Measurements from ENCODE around the gene AHCYL2.
A peak's percentile ranks its signal among the peaks of the same experiment; 100 is the strongest.
"Not testable (repeated sequence)": the region's sequence is repeated elsewhere in the genome, so short reads cannot be mapped to it uniquely, and the experiment has no call there.

AHCYL2 gene

DNA sequence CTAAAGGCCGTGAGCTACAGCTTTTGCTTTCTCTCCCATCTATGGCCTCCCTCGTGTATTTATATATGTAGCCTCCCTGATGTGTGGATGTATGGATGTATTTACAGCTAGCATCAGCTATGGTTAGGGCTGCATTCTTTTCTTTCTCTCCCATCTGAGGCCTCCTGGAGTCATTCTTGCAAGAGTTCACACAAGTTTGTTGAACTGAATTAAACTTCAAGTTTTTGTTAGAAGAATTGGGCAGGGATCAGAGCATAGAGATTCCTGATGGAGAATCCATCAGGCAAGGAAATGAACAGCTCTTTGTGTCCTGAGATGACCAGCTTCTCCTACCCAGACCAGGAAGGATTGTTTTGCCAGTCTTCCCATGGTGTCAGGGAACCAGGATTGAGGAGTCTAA lies 60.3 kb downstream of the AHCYL2 start:
- no peak for DNase-seq (ENCODE audit: low read depth in 3 of 3)

DNA sequence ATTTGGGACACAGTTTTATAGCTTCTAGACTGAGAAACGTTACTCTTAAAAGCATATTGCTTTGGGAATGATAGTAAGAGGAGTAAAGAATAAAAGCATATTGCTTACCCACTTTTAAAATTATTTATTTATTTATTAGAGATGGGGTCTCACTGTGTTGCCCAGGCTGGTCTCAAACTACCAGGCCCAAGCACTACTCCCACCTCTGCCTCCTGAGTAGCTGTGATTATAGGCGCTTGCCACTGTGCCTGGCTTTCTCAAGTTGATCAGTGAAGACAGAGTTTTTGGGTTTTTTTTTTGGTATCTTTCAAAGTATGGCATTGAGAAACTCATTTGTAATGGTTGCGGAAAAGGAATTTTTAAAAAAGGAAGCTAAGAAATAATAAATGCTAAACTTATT lies 68.0 kb downstream of the AHCYL2 start:
- DNase-seq (ENCODE audit: low read depth in 3 of 3) = no peak

GRCh38 chr7:129295015-129295423 lies 70.2 kb downstream of the AHCYL2 start:
- no peak for DNase-seq (ENCODE audit: low read depth in 3 of 3)

DNA sequence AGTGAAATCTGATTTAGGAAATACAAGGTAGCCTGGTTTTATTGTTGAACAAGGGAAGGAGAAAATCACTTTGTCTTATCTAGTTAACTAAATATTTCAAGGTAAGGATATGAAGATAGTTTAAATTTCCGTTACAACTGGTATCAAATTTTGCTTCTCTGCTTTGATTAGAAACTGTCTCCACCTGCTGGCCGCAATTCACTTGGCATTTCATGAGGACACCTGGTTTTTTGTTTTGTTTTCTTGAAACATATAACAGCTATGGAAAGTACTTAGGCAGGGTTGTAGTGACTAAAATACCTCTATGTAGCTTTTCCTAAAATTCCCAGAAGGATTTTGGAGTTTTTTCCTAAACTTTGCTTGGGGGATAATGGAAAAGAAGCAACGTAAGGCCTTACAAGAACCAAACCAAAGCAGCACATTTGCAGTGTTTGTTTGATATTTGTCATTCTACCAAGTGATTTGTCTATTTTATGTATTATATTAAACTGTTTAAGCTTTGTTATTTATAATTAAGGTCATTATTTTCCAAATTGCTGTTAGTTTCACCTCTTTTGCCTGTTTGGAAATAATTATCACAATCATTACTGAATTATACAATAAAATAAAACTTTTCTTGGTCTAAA lies 73.6 kb downstream of the AHCYL2 start:
- peak; percentile 5 to 30 (median 13) for DNase-seq (ENCODE audit: low read depth in 3 of 3)

- DNase-seq (ENCODE audit: low read depth in 3 of 3) = no peak
These were observed 75.1 kb downstream of the AHCYL2 start for GRCh38 chr7:129299889-129300288.

GRCh38 chr7:129300299-129300698 lies 75.5 kb downstream of the AHCYL2 start:
- not testable (repeated sequence) for DNase-seq (ENCODE audit: low read depth in 3 of 3)

DNA sequence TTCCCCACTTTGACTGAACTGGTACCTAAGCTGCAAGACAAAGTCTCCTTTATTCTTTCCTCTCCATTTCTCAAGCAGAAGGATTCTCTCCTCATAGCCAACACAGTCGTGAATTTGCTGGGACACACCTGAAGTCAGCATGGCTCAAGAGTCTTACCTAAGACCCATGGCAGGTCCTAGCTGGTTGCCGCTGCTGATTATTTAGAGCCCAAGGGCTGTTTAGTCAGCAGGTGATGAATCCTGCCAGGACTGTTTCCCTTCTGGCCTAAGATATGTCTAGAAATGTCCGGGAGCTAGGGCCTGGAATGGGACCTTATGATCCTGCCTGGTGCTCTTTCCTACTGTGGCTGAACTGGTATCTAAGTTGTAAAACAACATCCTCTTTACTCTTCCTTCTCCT lies 82.8 kb downstream of the AHCYL2 start:
- DNase-seq (ENCODE audit: low read depth in 3 of 3) = no peak

DNA sequence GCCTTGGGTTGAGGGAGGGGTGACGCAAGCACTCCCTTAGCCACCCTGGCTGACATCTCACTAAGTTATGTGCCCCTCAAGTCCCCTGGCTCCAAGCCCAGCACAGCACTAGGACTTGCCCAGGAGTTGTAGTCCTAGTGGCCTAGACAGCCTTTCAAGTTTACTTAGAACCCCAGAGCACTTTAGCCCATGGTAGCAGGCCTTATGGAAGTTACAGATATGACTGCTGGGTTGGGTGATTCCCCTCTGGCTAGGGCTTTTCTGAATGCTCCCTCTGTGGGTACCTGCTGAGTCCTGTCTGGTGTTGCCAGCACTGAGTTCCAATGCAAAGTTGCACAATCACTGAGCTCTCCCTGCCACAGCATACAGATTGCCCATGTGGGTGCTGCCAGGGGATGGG lies 83.2 kb downstream of the AHCYL2 start:
- DNase-seq (ENCODE audit: low read depth in 3 of 3) = no peak

DNA sequence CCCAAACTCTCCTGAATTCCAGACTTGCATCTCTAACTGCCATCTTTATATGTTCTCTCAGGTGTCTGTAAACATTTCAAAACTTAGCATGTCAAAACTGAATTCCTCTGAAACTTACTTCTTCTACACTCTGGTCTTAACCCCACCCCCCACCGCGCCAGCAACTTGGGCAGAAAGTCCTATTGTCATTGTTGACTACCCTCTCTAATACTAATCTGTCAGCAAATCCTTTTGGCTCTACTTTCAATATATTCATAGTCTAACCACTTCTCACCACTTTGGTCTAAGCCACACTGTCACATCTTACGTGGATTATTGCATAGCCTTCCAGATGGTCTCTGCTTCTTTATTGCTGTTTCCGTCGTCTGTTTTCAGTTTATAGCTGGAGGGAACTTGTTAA lies 86.6 kb downstream of the AHCYL2 start:
- DNase-seq (ENCODE audit: low read depth in 3 of 3) = no peak

GRCh38 chr7:129313282-129313681 lies 88.5 kb downstream of the AHCYL2 start:
- no peak for DNase-seq (ENCODE audit: low read depth in 3 of 3)

- DNase-seq (ENCODE audit: low read depth in 3 of 3) = no peak
These were observed 91.1 kb downstream of the AHCYL2 start for GRCh38 chr7:129315960-129316359.

GRCh38 chr7:129317450-129317849 lies 92.6 kb downstream of the AHCYL2 start:
- DNase-seq (ENCODE audit: low read depth in 3 of 3) = no peak

DNA sequence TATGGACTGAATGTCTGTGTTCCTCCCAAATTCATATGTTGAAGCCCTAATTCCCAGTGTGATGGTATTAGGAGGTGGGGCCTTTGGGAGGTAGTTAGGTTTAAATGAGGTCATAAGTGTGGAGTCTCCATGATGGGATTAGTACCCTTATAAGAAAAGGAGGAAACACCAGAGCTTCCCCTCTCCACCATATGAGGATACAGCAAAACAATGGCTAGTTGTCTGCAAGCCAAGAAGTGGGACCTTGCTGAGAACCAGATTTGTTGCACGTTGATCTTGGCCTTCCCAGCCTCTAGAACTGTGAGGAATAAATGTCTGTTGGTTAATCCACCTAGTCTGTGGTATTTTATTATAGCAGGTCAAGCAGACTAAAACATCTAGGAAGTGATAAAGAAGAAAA lies 102.2 kb downstream of the AHCYL2 start:
- DNase-seq (ENCODE audit: low read depth in 3 of 3) = no peak

DNA sequence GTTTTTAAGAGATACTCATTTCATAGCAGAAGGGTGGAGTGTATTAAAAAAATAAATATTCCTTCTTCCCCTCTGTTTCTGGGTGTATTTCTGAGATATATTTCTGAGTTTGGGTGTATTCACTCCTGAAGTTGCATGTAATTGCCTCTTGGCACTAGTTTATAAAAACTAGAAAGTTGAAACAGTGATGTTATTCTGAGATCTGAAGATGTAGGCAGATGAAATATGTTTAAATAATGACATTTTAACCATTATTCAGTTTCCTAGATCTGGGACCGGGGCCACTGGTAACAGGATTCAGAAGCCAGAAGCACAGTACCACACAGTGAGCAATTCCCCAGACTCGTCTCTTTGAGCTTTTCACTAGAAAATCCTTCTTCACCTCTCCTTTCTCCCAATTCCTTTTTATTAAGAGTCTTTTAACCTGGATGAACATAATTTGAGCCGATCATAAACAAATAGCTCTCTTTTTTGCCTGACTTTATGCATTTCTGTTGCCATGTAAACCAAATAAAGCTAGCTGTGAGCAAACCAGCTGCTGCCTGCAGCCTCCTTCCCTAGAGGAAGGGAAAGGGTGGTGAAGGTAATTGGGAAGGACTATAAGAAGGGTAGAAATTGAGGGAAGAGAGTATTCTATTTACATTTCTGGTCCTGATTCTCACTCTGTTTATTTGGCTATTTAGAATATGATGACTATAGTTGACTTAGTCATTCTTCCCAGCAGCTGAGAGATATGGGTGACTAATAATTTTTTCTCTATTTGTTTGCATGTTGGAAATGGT lies 107.6 kb downstream of the AHCYL2 start:
- no peak for DNase-seq (ENCODE audit: low read depth in 3 of 3)

DNA sequence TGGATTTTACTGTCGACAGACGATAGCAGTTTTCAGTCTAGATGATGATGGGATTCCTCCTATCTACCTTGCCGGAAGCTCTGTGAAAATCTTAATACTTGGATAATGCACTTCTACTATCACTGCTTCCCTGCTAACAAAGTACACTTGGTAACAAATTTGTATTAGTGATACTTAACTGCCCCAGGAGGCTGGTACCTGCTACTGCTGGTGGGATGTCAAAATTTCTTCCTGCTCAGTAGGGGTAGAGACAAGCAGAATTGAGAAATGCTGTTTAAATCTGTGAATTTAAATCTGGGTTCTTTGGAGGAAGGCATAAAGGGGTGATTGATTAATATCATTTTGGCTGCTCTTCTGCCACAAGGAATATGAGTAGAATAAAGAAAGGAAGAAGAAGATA lies 109.6 kb downstream of the AHCYL2 start:
- DNase-seq (ENCODE audit: low read depth in 3 of 3) = no peak

DNA sequence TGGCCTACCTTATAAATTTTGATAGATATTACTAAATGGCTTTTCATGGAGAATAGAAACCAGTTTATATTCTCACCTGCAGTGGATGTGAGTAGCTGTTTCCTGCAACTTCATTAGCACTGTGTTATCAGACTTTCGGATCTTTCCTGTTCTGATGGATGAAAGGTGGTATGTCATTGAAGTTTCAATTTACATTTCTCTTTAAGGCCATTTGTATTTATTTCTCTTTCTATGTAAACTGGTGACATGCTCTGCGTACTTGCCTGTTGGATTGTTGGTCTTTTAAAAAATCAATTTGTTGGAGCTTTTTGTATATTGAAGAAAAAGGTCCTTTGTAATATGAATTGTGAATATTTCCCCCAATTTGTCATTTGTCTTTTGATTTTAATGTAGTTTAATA lies 113.6 kb downstream of the AHCYL2 start:
- DNase-seq (ENCODE audit: low read depth in 3 of 3) = no peak

- no peak for DNase-seq (ENCODE audit: low read depth in 3 of 3)
These were observed 116.4 kb downstream of the AHCYL2 start for GRCh38 chr7:129341212-129341611.

DNA sequence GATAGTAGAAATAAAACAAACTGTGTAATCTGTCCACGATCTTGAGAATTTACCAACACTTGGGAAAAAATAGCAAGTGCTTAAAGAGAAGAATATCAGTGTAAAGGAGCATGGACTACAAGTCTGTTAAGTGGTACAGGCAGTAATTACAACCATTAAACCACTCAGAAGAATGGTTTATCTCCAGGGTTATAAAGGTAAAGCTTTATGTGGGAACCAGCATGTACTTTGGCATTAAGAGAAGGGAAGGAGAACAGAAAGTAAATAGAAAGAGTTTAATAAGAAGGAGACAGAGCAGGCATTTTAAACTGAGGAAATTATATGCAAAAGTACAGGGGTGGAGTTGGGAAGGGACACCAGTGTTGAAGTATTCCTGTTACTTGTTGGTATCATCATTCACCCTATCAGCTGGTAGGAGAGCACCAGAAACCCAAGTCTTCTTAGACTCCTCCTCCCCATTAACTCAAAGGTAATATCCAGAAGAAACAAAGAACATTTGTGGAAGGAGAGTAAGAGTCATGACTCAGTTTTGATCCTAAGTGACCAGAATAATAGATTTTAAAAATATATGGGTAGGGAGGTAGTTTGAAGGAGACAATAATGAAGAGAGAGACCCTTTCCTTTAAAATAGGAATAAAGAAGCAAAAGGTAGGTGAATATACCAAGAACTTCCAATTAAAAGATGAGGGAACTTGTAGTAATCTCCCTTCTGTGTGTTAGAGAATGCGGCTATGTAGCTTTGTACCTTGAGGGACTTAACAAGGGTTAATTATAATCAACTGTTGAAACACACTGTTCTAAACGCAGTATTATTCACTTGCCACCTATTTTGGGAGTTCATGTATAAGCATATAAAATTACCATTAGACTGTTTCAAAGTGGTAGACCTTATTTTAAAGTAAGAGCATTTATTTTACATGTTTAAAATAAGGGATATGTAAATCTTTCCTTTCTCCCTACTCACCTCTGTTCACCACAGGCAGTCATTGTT lies 117.3 kb downstream of the AHCYL2 start:
- no peak for DNase-seq (ENCODE audit: low read depth in 3 of 3)

- DNase-seq (ENCODE audit: low read depth in 3 of 3) = no peak
These were observed 118.4 kb downstream of the AHCYL2 start for GRCh38 chr7:129343099-129343700.

DNA sequence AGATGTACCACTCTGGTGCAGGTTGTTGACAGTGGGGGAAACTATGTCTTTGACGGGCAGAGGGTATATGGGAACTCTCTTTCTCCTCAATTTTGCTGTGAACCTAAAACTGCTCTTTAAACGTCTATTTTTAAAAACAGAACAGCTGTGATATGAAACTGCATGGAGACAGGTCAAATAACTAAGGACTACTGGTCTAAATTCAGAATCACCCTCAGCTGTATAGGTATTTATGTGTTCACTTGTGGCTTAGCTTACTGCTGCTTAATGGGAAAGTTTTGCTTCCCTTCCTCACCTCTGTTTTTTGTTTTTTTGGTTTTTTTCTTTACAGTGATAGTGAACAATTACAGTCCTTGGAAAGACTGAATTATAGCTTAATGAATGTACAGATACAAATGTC lies 122.5 kb downstream of the AHCYL2 start:
- no peak for DNase-seq (ENCODE audit: low read depth in 3 of 3)

DNA sequence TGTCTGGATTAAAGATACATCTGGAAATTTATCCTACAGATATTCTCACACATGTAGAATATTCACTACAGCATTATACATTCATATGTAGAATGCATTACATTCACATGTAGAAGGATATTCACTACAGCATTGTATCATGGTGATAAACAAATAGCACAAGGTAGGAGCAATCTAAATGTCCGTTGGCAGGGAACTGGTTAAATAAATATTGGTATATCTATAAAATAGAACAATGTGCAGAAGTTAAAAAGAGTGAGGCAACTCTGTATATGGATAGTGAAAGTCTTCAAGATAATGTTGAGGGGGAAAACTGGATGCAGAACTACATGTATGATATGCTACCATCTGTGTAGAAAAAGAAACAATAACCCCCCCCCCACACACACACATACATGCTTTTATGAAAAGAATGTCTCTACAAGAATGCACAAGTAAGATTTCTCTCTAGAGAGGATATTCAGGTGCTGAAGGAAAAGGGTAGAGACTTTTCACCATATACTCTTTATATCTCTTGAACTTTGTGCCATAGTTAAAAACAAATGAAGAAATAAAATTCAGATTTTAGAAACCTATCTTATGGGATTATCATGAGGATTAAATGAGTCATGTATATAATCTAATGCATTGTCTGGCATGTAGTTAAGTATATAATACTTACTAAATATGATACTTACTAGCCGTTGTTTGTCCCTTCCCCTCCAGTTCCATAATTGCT lies 123.4 kb downstream of the AHCYL2 start:
- no peak for DNase-seq (ENCODE audit: low read depth in 3 of 3)
